GM12873 (cell line): ENCODE data around the gene PHTF1.

Source experiments
- CTCF ChIP-seq: IDR thresholded peaks from 2 replicates; pipeline ENCODE4 v1.5.1; 2012; ENCODE audit warnings: low read depth, mild to moderate bottlenecking, moderate library complexity, low read length, control low read depth; ENCODE audit not compliant: insufficient read depth; ENCODE audit errors: missing control alignments

The PHTF1 gene

GRCh38 chr1:113659556-113659955 is 99.7 kb downstream of the PHTF1 start:
- TF ChIP-seq CTCF = no peak

GRCh38 chr1:113659035-113659434 is 100.3 kb downstream of the PHTF1 start:
- TF ChIP-seq CTCF = no peak

GRCh38 chr1:113657556-113658063 is 101.7 kb downstream of the PHTF1 start:
- no peak for TF ChIP-seq CTCF

GRCh38 chr1:113657126-113657525 is 102.2 kb downstream of the PHTF1 start:
- TF ChIP-seq CTCF = no peak

GRCh38 chr1:113654883-113655282 is 104.4 kb downstream of the PHTF1 start:
- no peak for TF ChIP-seq CTCF

- no peak for TF ChIP-seq CTCF
Measured at GRCh38 chr1:113653741-113654140, 105.5 kb downstream of the PHTF1 start.

- no peak for TF ChIP-seq CTCF
Measured at GRCh38 chr1:113652771-113653170, 106.5 kb downstream of the PHTF1 start.
